NCI-H2107 treated with DMSO at 0.1 percent for 48 hours (cell line): Measurements from ENCODE around the gene GAREM2.
"Not testable (repeated sequence)": the region's sequence is repeated elsewhere in the genome, so short reads cannot be mapped to it uniquely, and the experiment has no call there.

ENCODE experiments used
- DNase-seq: peaks from one replicate; lab custom pipeline; 2025; ENCODE audit not compliant: unreplicated experiment; lab: John Stamatoyannopoulos, UW

GAREM2 gene

GRCh38 chr2:26172871-26173775 lies at the start of gene GAREM2:
TSS of gene GAREM2 (plus strand) at chr2:26173088. CDS start at chr2:26173221, 133 bp downstream.
- DNase-seq = no peak

- no peak for DNase-seq
Observed at GRCh38 chr2:26123426-26123825, 49.5 kb upstream of the GAREM2 start.

- DNase-seq = no peak
Observed at GRCh38 chr2:26126074-26126473, 46.8 kb upstream of the GAREM2 start.

GRCh38 chr2:26128176-26128575 lies 44.7 kb upstream of the GAREM2 start:
- no peak for DNase-seq

GRCh38 chr2:26130763-26131162 lies 42.1 kb upstream of the GAREM2 start:
- DNase-seq = no peak

- no peak for DNase-seq
Observed at GRCh38 chr2:26136451-26136850, 36.4 kb upstream of the GAREM2 start.

GRCh38 chr2:26139269-26140183 lies 33.4 kb upstream of the GAREM2 start:
- DNase-seq = peak; percentile 53

GRCh38 chr2:26141145-26141769 lies 31.6 kb upstream of the GAREM2 start:
- no peak for DNase-seq

GRCh38 chr2:26144031-26144430 lies 28.9 kb upstream of the GAREM2 start:
- peak; percentile 64 for DNase-seq

GRCh38 chr2:26144953-26145680 lies 27.8 kb upstream of the GAREM2 start:
- peak; percentile 26 for DNase-seq

- DNase-seq = no peak
Observed at GRCh38 chr2:26148501-26148900, 24.4 kb upstream of the GAREM2 start.

- DNase-seq = no peak
Observed at GRCh38 chr2:26150243-26150642, 22.6 kb upstream of the GAREM2 start.

GRCh38 chr2:26157580-26157979 lies 15.3 kb upstream of the GAREM2 start:
- DNase-seq = no peak

- no peak for DNase-seq
Observed at GRCh38 chr2:26161926-26162325, 11.0 kb upstream of the GAREM2 start.

GRCh38 chr2:26162963-26163362 lies 9.9 kb upstream of the GAREM2 start:
- DNase-seq = no peak

GRCh38 chr2:26164231-26164630 lies 8.7 kb upstream of the GAREM2 start:
- no peak for DNase-seq

GRCh38 chr2:26164641-26165211 lies 8.2 kb upstream of the GAREM2 start:
- no peak for DNase-seq

GRCh38 chr2:26165403-26165802 lies 7.5 kb upstream of the GAREM2 start:
- no peak for DNase-seq

GRCh38 chr2:26166541-26166940 lies 6.3 kb upstream of the GAREM2 start:
- not testable (repeated sequence) for DNase-seq

GRCh38 chr2:26168785-26169184 lies 4.1 kb upstream of the GAREM2 start:
- DNase-seq = no peak
